HG02852 (cell line): Measurements from ENCODE around the gene MAL.

Experiments
- ATAC-seq: cut with Tn5 transposase; IDR thresholded peaks from one replicate; pipeline ENCODE4 v1.9.1; 2021; ENCODE audit warnings: mild to moderate bottlenecking, moderate library complexity; ENCODE audit not compliant: unreplicated experiment

The MAL gene

DNA sequence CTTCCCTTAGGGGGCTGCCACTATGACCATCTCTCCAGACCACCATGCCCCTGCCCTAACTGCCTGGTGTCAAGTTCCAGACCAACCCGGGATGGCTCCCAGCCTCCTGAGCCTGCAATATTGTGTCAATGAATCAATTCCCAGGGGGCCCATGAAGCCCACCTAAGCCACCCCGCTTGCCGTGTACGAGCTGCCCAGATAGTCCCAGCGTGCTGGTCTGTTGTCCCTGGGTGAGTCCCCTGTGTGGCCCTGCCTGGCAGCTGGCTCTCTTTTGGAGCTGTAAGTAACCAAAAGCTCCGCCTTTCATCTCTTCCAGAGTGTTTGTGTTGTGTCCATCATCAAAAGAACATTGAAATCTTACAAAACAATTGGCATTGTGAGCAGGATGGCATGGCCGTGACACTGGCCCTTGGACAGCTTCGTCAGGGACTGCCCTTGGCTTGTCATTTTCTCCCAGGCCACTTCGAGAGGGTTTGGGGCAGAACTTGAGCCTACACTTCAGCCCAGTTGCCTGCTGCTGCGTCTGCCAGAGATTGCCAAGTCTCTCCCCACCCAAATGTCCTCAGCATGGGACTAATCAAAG lies 11.3 kb upstream of the MAL start:
- ATAC-seq, result no peak

DNA sequence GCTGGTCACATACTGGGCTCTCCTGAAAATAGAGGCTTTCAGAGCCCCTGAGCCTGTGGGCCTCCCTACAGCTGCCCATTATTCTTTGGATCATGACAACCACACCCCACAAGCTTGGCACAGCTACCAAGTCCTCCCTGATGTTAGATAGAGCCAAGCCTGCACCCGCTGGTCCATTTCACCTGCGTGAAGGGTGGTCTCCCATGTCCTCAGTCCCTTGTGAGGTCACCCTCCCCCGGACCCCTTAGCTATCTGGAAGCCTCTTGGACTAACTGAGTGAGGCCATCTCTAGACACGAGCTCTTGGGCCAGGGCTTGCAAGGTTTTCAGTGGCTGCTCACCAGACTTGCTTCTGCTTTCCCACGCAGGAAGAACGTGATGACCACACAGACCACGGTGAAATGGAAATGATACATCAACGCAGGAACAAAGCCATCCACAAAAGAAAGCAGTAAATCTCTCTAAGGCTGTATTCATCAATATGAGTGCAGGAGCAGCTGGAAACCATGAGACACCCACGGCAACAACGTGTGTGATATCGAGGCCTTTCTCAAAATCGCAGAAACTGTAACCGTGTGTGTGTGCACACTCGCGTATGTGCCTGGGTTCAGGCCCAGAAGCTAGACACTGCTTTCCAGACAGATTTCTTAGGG lies 10.1 kb upstream of the MAL start:
- ATAC-seq, result no peak

DNA sequence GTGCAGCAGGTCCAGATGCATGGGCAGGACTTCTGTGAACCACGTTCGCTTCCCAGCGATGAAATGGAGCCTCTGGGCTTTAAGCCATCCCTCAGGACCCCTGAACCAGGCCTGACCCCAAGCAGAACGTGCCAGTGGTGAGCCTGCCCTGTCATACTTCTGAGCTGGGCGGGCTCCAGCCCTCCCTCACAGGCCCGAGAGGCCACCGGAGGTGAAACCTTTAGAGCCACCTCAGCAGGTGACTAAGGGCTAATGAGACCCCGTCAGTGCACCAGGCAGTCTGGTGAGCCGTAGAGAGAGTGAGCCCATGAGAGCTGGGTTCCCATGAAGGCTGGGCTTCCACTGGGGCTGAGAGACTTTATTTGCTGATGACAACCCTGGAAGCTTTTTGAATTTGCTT lies 8.9 kb upstream of the MAL start:
- ATAC-seq, result no peak

DNA sequence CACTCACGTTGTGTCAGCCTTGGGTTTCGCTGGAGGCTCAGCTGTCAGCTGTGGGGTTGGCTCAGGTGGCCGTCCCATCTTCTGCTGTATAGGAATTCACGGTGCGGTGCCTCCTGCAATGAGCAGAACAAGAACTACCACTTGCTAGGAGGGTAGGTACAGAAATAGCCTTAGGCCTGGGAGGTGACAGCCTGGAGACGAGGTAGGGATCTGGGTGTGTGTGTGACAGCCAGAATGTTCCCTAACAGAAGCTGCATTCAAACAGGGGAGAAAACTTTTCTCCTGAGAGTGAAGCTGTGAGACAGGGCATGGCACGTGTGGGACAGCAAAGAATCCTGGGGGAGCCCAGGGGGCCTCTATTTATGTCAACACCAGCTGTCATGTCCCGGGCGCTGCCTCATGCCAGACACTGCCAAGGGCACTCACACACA lies 8.4 kb upstream of the MAL start:
- ATAC-seq, result no peak

DNA sequence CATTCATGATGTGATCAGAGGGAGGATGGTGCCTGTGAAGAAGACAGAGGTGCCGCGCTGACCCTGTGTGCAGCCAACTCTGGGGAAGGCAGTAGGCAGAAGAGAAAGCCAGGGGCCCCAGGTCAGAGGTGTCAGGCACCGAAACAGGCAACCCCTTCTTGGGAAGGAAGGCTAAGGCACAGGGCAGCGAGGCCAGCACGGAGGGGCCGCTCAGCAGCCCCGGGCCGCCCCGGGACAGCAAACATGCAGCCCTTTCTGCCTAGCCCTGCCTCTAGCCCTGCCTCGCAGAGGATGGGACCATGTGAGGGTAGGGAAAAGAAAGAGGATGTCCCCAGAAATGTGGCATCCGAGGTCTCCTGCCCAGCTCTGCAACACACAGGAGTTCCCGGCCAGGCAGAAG lies 7.7 kb upstream of the MAL start:
- no peak for ATAC-seq

DNA sequence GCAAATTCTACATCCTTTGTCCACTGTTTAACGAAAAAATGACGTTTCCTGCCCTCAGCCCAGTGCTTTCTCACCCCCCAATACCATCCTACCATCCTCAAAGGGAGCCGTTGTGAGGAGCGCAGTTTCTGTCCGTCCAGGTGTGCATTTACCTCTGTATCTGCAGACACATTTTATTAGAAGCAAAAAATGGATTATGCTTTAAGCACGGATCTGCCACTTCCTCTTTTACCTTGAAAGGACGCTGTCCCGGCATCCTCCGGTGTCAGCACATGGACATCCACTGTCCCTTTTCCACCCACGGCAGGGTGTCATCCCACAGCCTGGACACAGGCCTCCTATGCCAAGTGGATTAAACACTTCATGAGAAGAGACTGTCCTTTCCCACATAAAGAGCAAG lies 7.2 kb upstream of the MAL start:
- ATAC-seq, result no peak

DNA sequence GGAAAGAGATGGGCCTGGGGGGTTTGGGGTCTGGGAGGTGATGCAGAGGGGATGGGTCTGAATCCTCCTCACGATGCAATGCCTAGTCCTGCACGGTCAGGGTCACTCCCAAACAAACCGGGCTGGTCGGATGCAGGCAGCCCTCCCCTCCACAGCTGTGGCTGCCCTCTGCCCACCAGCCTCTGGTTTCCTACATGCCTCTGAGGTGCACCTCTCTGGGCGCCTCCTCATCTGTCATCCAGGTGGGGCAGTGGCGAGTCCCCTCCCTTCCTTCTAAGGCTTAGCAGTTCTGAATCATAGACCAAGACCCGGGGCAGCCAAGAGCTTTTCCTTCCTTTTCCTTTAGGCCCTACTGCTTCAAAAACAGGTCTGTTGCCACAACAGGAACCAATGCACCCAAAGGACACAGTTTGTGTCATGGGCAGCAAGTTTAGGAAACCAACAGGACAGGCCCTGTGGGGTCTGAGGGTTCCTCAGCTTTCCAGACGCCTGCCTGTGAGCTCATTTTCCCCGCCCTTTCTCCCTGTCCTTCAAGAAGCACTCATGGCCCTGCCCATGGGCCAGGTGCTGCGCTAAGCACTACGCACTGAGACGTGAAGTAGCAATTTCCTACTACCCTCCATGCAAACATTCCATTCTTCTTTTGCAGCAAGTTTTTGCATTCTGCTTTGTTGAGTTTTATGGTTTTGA lies 6.5 kb upstream of the MAL start:
- ATAC-seq, result no peak

DNA sequence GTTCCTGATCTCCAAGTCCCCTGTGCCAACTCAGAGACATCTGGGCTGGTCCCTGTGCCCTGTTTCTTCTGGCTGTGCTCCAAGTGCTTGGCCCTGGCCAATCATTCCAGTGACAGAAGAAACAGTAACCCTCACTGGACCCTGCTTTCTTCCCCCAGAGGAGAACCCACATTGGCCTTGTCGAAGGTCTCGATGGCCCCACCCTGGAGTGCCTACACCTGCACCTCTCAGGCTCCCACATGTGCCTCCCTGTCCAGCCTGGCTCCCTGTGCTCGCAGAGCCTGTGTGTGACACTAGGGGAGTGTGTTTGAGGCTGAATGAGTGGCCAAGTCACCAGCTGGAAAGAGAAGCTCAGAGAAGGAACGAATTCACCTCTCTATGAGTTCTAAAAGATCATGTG lies 5.9 kb upstream of the MAL start:
- no peak for ATAC-seq

DNA sequence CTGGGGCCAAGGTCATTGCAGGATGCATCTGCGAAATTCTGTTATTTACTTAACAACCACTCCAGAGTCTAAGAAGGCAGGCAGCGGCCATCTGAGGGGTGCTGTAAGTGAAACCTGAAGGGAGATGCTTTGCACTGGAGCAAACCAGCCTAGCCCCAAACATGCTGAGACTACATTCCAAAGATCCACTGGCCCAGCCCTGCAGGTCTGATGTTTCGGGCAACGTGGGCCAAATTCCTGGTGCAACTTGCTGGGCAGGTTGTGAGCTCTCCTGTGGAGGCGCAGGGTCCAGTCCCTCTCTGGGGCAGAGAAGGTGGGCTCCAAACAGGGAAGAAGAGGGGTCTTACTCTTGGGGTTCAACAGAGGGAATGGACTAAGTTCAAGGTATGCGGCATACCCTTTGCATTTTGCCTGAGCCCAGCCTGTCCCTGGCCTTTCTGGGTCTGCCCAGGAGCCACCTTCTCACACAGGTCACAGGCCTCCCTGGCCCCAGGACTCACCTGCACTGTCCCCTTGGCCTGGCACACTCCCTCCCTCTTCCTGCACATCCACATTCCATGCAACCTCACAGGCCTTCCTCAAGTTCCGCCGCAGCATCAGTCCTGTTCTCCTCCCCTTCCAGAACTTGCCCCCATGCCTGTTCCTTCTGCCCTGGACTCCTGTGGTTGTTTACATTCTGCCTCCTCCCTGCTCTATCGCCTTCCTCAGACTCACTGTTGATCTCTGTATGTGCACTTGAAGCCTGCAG lies 5.1 kb upstream of the MAL start:
- ATAC-seq, result no peak

DNA sequence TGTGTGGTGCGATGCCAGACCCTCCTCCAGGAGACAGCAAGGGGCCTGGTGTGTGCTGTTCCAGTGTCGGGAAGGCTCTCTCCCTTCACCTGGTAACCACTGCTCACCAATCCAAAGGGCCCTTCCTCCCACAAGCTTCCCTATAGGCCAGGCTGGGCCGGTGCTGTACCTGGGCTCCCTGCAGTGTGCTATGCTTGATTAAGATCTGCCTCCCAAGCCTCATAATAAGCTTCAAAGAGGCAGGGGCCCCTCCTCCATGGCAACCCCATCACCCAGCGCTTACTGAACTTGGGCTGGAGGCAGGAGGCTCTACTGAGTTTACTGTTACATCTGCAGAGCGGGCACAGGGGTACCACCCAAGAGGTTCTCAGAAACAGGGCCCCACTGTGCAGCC lies 4.5 kb upstream of the MAL start:
- no peak for ATAC-seq

DNA sequence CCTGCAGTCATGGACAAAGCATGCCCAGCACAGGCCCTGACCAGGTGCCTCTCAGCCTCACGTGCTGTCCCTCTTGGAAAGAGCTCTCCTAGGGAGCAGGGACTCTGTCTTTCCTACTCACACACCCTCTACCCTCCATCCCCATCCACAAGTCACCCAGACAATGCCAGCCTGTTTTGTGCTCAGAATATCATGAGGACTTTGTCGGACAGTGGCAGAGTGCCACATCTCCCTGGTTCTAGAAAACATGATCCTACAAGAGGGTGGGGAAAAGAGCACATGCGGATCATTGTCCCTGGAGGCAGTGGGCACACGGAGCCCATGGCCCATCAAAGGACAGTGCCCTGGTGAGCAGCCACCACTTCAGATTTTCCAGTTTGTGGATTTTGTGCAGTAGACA lies 3.7 kb upstream of the MAL start:
- ATAC-seq, result no peak

DNA sequence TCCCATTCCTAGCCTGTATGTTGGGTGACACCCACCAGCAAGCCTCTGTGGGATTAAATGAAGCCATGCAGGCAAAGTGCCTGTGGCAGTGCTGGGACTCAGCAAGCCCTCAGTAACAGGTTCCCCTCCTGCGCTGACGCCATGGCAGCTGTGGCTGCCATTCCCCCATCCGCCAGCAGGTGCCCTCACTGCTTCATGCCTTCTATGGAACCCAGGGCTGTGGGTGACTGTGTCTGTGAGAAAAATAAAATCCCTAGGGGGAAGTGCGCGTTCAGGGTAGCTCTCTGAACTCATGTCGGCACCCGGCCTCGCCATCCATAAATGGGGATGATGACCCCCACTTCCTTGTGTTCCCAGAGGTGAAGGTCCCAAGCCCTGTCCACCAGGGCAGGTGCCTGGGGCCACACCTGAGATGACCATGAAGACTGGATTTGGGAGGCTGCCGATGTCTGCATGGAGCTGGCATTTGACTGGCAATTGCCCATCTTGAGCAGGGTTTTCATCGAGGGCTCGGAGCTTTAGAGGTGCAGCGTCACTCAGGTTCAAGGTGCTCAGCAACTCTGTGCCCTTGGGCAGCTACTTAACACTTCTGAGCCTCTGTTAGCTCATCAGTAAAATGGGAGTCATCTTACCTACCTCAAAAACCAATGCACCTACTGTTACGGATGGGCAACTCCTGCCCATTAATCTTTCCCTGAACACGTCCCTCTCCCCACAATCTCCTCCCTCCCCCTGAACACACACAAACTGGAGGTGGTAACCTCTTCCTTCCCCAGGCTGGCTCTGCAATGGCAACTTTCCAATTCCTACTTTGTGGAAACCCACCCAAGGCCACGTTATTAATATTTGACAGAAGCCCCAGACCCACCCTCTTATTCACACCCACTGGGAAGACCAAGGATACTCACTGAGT lies 2.9 kb upstream of the MAL start:
- ATAC-seq, result peak; percentile 88

DNA sequence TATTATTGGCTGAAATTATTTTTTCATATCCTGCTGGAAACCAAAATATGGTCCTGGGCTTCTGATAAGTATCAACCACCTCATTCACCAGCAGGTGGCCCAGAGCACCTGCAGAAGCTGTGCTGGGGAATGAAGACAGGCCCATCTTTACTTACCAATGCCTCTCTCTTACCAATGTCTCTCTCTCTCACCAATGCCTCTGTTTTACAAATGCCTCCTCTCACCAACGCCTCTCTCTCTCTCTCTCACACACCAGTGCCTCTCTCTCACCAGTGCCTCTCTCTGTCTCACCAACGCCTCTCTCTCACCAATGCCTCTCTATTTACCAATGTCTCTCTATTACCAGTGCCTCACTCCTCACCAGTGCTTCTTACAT lies 2.3 kb upstream of the MAL start:
- ATAC-seq, result peak; percentile 37

DNA sequence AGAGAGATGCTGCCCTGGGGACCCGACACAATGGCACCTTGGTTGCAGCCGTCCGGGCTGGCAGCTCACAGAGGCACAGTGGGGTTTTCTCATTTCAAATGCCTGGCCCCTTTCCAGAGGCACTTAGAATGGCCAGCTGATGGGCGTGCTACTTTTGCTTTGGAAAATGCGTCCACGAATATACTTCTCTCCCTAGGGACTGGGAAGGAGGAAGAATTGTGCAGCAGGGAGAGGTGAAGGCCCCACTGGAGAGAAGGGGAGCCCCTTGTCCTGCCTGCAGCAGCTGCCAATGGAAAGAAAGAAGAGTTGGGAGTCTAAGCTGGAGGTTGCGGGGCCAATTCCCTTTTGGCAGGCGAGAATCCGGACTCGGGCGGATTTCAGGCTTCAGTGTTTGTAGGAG lies 1.1 kb upstream of the MAL start:
- ATAC-seq, result no peak

DNA sequence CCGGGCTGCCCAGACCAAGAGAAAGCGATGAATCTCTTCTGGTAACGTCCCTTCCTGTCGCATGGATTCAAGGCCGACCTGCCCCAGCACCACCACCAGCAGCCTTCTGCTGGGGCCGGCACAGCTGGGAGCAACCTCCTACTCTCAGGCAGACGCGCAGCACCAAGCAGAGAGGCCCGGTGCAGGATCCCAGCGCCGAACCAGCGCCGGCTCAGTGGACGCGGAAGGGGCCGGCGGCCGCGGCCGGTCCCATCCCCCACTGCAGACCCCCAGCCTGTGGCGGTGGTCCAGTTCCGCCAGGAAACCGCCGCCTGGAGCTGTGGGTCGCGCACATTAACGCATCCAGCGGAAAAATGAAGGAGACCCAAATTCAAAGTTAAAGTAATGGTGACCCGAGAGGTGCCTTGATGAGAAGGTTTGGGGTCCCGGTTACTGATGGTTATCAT lies 525 bp upstream of the MAL start:
- ATAC-seq, result no peak

DNA sequence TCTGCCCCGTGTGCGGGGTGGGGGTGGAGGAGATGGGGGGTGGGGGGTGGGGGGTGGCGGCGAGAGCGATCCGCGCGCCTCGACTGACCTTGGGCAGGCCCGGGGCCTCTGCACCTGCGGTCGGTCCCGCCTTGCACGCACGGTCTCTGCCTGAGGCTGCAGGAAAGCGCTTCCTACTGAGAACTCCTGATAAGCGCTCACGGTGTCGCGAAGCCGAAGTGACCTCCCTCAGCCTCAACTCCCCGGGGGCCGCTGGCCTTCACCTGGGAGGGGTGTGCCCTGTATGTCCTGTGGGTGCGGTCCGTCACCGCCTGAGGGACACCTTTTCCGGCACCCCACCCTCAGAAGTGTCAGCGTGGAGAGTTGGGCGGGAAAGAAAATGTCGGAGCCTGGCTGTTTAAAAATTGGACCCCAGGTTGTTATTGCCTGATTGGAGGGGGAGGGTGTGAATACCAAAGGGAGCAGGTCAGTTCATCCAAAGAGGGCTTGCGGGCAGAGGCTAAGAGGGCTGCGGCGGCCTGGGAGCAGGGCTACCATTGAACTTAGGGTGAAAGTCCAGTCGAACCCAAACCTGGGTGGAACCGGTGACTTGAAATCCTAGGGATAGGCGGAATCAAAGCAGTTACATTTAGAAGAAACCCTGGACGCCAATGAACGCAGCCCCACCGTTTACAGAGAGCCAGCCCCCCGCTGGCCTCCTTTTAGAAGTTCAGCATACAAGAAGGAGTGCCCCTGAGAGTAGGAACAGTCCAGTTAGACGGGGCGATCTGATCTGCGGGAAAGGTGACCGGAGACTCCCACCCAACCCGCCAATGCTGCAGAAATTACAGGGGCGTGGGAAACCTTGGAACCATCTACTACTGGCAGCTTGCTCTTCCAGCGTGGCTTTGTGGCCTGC lies 1.2 kb downstream of the MAL start:
- ATAC-seq, result no peak

DNA sequence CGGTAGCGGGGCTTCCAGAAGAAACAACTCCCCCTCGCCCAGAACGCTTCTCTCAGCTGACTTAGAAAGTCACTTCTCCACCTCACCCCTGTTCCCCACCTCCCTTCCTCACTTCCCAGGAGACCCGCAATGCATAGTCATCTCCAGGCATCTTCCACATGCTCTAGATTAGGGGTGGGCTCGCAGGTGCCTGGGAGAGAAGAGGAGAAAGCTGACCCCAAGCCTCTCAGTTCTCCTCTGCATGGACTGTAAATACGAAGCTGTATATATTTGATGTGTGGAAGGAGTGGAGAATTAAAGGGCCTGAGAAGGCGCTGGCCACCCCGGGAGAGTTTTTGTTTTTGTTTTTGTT lies 1.8 kb downstream of the MAL start:
- no peak for ATAC-seq

DNA sequence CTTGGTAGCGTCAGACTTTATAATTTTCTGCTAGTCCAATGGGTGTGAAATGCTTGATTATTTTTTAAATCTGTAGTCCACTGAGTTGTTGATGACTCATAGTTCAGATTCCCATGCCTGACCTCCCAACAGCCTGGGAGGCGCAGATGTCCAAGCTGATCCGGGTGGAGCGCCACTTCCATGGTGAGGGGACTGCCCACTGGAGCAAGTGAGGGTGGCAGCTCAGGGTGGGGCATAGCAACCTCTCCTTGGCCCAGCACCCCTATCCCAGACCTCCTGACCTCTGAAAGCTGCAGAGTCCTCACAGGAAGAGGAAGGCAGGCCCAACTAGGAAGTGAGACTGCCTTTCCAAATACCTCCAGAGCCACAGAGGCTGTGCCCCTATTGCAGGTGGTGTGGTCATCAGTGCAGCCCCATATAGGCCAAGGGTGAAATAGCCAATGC lies 4.4 kb downstream of the MAL start:
- no peak for ATAC-seq

DNA sequence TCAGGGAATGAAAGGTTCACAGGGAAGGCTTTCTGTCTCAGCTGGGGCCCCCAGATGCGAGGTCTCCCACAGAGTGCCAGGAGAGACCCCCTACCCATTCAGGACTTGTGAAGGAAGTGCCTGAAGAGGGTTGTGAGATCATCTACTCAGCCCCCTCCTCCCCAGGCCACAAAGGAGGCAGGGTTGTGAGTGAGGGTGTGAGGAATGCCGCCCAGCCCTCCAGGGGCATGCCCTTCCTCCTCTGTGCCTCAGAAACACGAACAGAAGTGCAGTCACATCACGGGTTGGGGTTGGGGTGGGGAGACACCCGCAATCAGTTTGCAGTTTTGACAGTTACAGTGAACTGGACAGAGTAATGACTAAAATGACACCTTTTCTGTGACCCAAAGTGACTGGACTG lies 5.0 kb downstream of the MAL start:
- ATAC-seq, result no peak
